Astrocyte (in vitro differentiated cells and primary cell): Measurements from ENCODE around the gene PEX14. TPM values are rescaled to one million over a fixed set of nuclear protein-coding genes. Genes with fewer than 3 reads are reported as not detected.

Experiments used
- DNase-seq: peaks from one replicate; pipeline ENCODE4 v3.0.0-alpha.2; 2010; ENCODE audit warnings: low read depth
- FAIRE-seq: peaks from 2 replicates; lab custom pipeline; 2011; peaks lifted over from hg19 to GRCh38; lab: Jason Lieb, UNC
- H2AFZ ChIP-seq: 2 replicates; pipeline ENCODE4 v1.6.0; 2012; ENCODE audit warnings: low read depth, low read length, inconsistent platforms
- H3K27ac ChIP-seq: 2 replicates; pipeline ENCODE4 v1.5.1; 2011; ENCODE audit warnings: low read depth, low read length, inconsistent platforms
- H3K27me3 ChIP-seq: 2 replicates; pipeline ENCODE4 v1.6.0; 2011; ENCODE audit warnings: low read length, inconsistent platforms; ENCODE audit not compliant: insufficient read depth
- H3K36me3 ChIP-seq: 2 replicates; pipeline ENCODE4 v1.5.1; 2011; ENCODE audit warnings: low read length, inconsistent platforms; ENCODE audit not compliant: insufficient read depth
- H3K4me1 ChIP-seq: 2 replicates; pipeline ENCODE4 v1.5.1; 2011; ENCODE audit warnings: low read length, inconsistent platforms; ENCODE audit not compliant: insufficient read depth
- H3K4me2 ChIP-seq: 2 replicates; pipeline ENCODE4 v1.6.0; 2012; ENCODE audit warnings: low read length, inconsistent platforms
- H3K4me3 ChIP-seq: 2 replicates; pipeline ENCODE4 v1.5.1; 2011; ENCODE audit warnings: low read depth, mild to moderate bottlenecking, low read length, inconsistent platforms; ENCODE audit not compliant: insufficient read depth
- H3K79me2 ChIP-seq: 2 replicates; pipeline ENCODE4 v1.6.0; 2012; ENCODE audit warnings: mild to moderate bottlenecking, low read length, inconsistent platforms; ENCODE audit not compliant: insufficient read depth
- H3K9ac ChIP-seq: 2 replicates; pipeline ENCODE4 v1.6.0; 2012; ENCODE audit warnings: mild to moderate bottlenecking, low read length, inconsistent platforms
- H3K9me3 ChIP-seq: 2 replicates; pipeline ENCODE4 v1.5.1; 2012; ENCODE audit warnings: low read depth, mild to moderate bottlenecking, low read length, inconsistent platforms; ENCODE audit not compliant: insufficient read depth
- H4K20me1 ChIP-seq: 2 replicates; pipeline ENCODE4 v1.6.0; 2012; ENCODE audit warnings: low read length, inconsistent platforms; ENCODE audit not compliant: insufficient read depth
- H3K27ac Mint-ChIP-seq: one replicate; pipeline ENCODE4 v1.8.0; 2021; ENCODE audit warnings: mild to moderate bottlenecking, mixed read lengths; ENCODE audit not compliant: unreplicated experiment
- H3K27me3 Mint-ChIP-seq: one replicate; pipeline ENCODE4 v1.8.0; 2021; ENCODE audit warnings: low read depth, mixed read lengths; ENCODE audit not compliant: unreplicated experiment
- H3K36me3 Mint-ChIP-seq: one replicate; pipeline ENCODE4 v1.8.0; 2021; ENCODE audit warnings: low read depth, mixed read lengths; ENCODE audit not compliant: unreplicated experiment
- H3K4me1 Mint-ChIP-seq: one replicate; pipeline ENCODE4 v1.8.0; 2021; ENCODE audit warnings: low read depth, mixed read lengths; ENCODE audit not compliant: unreplicated experiment
- H3K4me3 Mint-ChIP-seq: one replicate; pipeline ENCODE4 v1.8.0; 2021; ENCODE audit warnings: mild to moderate bottlenecking, moderate library complexity, mixed read lengths; ENCODE audit not compliant: unreplicated experiment
- H3K9me3 Mint-ChIP-seq: one replicate; pipeline ENCODE4 v1.8.0; 2021; ENCODE audit warnings: mild to moderate bottlenecking, mixed read lengths; ENCODE audit not compliant: unreplicated experiment
- CTCF ChIP-seq: IDR thresholded peaks from 2 replicates; pipeline ENCODE4 v1.5.1; 2011; ENCODE audit warnings: low read depth, mild to moderate bottlenecking, inconsistent platforms, low read length, moderate library complexity; ENCODE audit not compliant: insufficient read depth
- EZH2 ChIP-seq: IDR thresholded peaks from 2 replicates; pipeline ENCODE4 v1.6.1; 2012; ENCODE audit warnings: mild to moderate bottlenecking, low read length, inconsistent platforms; ENCODE audit not compliant: insufficient read depth
- total RNA-seq: library from RNA; stranded (reverse); gene quantifications from 2 replicates; pipeline ENCODE4 v1.2.1, GENCODE V29; 2021

Gene PEX14
- total RNA-seq, 1 donor from 2014 or later = 23.3 TPM

- Mint-ChIP-seq H3K27me3 (peaks cover 8% of the 10 kb centered on the region), H3K4me3 (no peak overlapping the region), H3K36me3 (no peaks in the 10 kb centered on the region), H3K9me3 (no peaks in the 10 kb centered on the region), H3K4me1 (no peaks in the 10 kb centered on the region), H3K27ac (no peak overlapping the region)
- no peak overlapping the region for H2AFZ ChIP-seq
- no peaks in the 10 kb centered on the region for H3K4me1 ChIP-seq
- peaks cover 8% of the 10 kb centered on the region for H3K27me3 ChIP-seq
- H3K36me3 ChIP-seq = no peaks in the 10 kb centered on the region
- H3K4me2 ChIP-seq = no peak overlapping the region
- H3K4me3 ChIP-seq = no peak overlapping the region
- H3K27ac ChIP-seq = no peak overlapping the region
- FAIRE-seq (no peak), DNase-seq (no peak)
- H3K9me3 ChIP-seq = peaks cover 6% of the 10 kb centered on the region
- TF ChIP-seq EZH2 (no peak), CTCF (no peak)
- no peaks in the 10 kb centered on the region for H4K20me1 ChIP-seq
- H3K79me2 ChIP-seq = no peaks in the 10 kb centered on the region
- H3K9ac ChIP-seq = no peak overlapping the region
Observed at GRCh38 chr1:10640843-10641553, 166.2 kb downstream of the PEX14 start.

DNA sequence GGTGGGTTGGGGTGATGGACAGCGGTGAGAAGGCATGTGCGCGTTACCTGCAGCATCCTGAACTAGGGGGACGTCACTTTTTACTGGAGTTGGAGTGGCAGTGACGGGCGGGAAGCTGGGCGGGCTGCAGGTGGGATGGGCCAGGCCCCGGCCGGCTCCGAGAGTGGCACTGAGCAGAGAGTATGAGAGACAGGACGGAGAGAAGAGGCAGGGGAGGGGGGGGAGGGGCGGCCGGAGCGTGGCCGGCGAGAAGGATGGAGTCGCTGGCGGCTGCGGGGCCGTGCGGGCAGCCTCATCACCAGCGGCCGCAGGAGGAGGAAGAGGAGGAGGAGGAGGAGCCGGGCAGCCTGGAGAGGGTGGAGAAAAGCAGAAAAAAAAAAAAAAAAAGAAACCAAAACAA lies 167.2 kb downstream of the PEX14 start:
- Histone ChIP-seq H2AFZ (no peak overlapping the region), H3K4me2 (no peak overlapping the region), H3K79me2 (no peaks in the 10 kb centered on the region), H3K36me3 (no peaks in the 10 kb centered on the region), H4K20me1 (no peaks in the 10 kb centered on the region), H3K9ac (no peak overlapping the region), H3K27ac (no peak overlapping the region), H3K27me3 (peaks cover 8% of the 10 kb centered on the region), H3K9me3 (peaks cover 6% of the 10 kb centered on the region), H3K4me3 (no peak overlapping the region), H3K4me1 (no peaks in the 10 kb centered on the region)
- DNase-seq (no peak), FAIRE-seq (no peak)
- Mint-ChIP-seq H3K27ac (no peak overlapping the region), H3K4me1 (no peaks in the 10 kb centered on the region), H3K4me3 (peak overlapping the region; percentile 27), H3K36me3 (no peaks in the 10 kb centered on the region), H3K27me3 (peaks cover 8% of the 10 kb centered on the region), H3K9me3 (no peaks in the 10 kb centered on the region)
- TF ChIP-seq EZH2 (no peak), CTCF (no peak)

DNA sequence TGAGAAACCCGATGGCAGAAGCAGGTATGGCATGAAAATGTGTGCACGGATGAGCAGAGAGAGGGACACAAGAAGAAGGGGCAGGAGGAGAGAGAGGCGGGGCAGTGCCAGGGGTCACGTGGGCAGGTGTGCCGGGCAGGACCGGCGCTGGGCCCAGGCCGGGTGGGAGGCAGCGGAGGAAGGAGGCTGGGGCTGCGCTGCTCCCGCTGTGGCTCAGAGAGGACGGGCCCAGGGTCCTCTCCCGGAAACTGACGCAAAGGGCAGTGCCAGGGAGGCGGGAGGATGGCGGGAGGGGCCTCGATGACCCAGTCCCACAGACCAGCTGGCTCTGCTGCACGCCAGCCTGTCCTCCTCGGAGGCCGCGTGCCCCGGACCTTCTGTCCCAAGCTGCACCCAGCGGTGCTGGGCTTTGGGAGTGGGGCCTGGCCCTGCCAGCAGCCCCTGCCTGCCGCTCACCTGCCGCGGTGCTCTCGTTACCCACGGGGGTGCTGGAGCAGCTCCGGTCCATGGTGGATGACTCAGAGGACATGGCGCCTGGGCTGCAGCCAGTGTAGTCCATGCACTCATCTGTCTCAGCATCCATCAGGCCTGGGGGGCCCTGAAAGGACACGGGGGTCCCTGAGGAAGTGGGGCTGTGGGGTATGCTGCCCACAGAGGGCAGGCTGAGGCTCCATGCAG lies 167.8 kb downstream of the PEX14 start:
- Mint-ChIP-seq H3K36me3 (no peaks in the 10 kb centered on the region), H3K9me3 (no peaks in the 10 kb centered on the region), H3K27ac (no peak overlapping the region), H3K4me1 (no peaks in the 10 kb centered on the region), H3K27me3 (peaks cover 8% of the 10 kb centered on the region), H3K4me3 (no peak overlapping the region)
- Histone ChIP-seq H3K79me2 (no peaks in the 10 kb centered on the region), H3K4me3 (no peak overlapping the region), H4K20me1 (no peaks in the 10 kb centered on the region), H3K4me2 (no peak overlapping the region), H3K27me3 (peaks cover 7% of the 10 kb centered on the region), H3K36me3 (no peaks in the 10 kb centered on the region), H2AFZ (no peak overlapping the region), H3K27ac (no peak overlapping the region), H3K9me3 (peaks cover 6% of the 10 kb centered on the region), H3K9ac (no peak overlapping the region), H3K4me1 (no peaks in the 10 kb centered on the region)
- TF ChIP-seq CTCF (no peak), EZH2 (no peak)
- no peak for FAIRE-seq
- no peak for DNase-seq
